SK-N-SH (cell line): Measurements from ENCODE around the gene AEBP2. TPM values are rescaled to one million over a fixed set of nuclear protein-coding genes. Genes with fewer than 3 reads are reported as not detected.
A peak's percentile ranks its signal among the peaks of the same experiment; 100 is the strongest.

Experiments
- CTCF ChIA-PET: fragments of 300-600, 350-600 bp; formaldehyde crosslinking; extraction: SDS; loops from one replicate; lab custom pipeline; 2021; lab: Yijun Ruan, JAX
- POLR2A ChIA-PET: fragments of 350-600 bp; sonication (Branson Sonifier 250); formaldehyde crosslinking; extraction: SDS; loops from one replicate; lab custom pipeline; 2020; ENCODE audit warnings: antibody characterized with exemption, inconsistent platforms; lab: Yijun Ruan, JAX
- DNase-seq: peaks from one replicate; pipeline ENCODE4 v3.0.0; 2012
- H2AFZ ChIP-seq: fragments of 200-600 bp; sonication (generic); 2 replicates; pipeline ENCODE4 v1.8.1; 2016; ENCODE audit warnings: antibody characterized with exemption, mild to moderate bottlenecking, low read depth
- H3F3A ChIP-seq: fragments of 200-600 bp; sonication (generic); replicated peaks from 2 replicates; pipeline ENCODE3; 2016; ENCODE audit warnings: antibody characterized with exemption, mild to moderate bottlenecking; ENCODE audit not compliant: insufficient read depth
- H3K27ac ChIP-seq, 2 experiments: fragments of 200-500 bp in 1 of 2; fragments of 200-600 bp in 1 of 2; sonication (Bioruptor generic) in 1 of 2; sonication (generic), shearing (Covaris generic) in 1 of 2; 2 replicates each; pipeline versions ENCODE4 v1.5.1 to v1.6.1; 2014 to 2016; ENCODE audit warnings: low read depth in 2 of 2, inconsistent platforms in 1 of 2, low read length in 1 of 2, mild to moderate bottlenecking in 1 of 2, mixed read lengths in 1 of 2
- H3K27me3 ChIP-seq: fragments of 200-600 bp; sonication (generic), shearing (Covaris generic); 2 replicates; pipeline ENCODE4 v1.6.1; 2016; ENCODE audit warnings: mixed run types; ENCODE audit not compliant: insufficient read depth
- H3K36me3 ChIP-seq, 2 experiments: fragments of 200-500 bp in 1 of 2; fragments of 200-600 bp in 1 of 2; sonication (Bioruptor generic) in 1 of 2; sonication (generic) in 1 of 2; replicated peaks in 1 of 2; 2 replicates each; pipeline versions ENCODE3 to v1.5.1; 2014 to 2016; ENCODE audit warnings: low read length in 1 of 2, mild to moderate bottlenecking in 1 of 2; ENCODE audit not compliant: insufficient read depth in 2 of 2, control insufficient read depth in 1 of 2
- H3K4me1 ChIP-seq, 2 experiments: fragments of 200-500 bp in 1 of 2; fragments of 200-600 bp in 1 of 2; sonication (Bioruptor generic) in 1 of 2; sonication (generic), shearing (Covaris generic) in 1 of 2; 2 replicates each; pipeline versions ENCODE4 v1.5.1 to v1.6.1; 2014 to 2016; ENCODE audit warnings: low read depth in 1 of 2, low read length in 1 of 2, mixed run types in 1 of 2; ENCODE audit not compliant: insufficient read depth in 2 of 2, control insufficient read depth in 1 of 2
- H3K4me2 ChIP-seq: fragments of 200-600 bp; sonication (generic), shearing (Covaris generic); 2 replicates; pipeline ENCODE4 v1.6.1; 2017; ENCODE audit warnings: mixed run types
- H3K4me3 ChIP-seq, 2 experiments: fragments of 200-500 bp in 1 of 2; fragments of 200-600 bp in 1 of 2; sonication (Bioruptor generic) in 1 of 2; sonication (generic), shearing (Covaris generic) in 1 of 2; 2 replicates each; pipeline versions ENCODE4 v1.5.1 to v1.8.1; 2014 to 2016; ENCODE audit warnings: low read depth in 2 of 2, inconsistent platforms in 1 of 2, low read length in 1 of 2, mild to moderate bottlenecking in 1 of 2, mixed read lengths in 1 of 2, moderate library complexity in 1 of 2
- H3K79me2 ChIP-seq: fragments of 200-600 bp; sonication (generic); 2 replicates; pipeline ENCODE4 v1.8.1; 2017; ENCODE audit warnings: mild to moderate bottlenecking; ENCODE audit not compliant: insufficient read depth
- H3K9ac ChIP-seq: fragments of 200-600 bp; sonication (generic); 2 replicates; pipeline ENCODE4 v1.6.1; 2017; ENCODE audit warnings: mixed run types
- H3K9me2 ChIP-seq: fragments of 200-600 bp; sonication (generic); 2 replicates; pipeline ENCODE4 v1.6.1; 2017; ENCODE audit warnings: mixed run types
- H3K9me3 ChIP-seq: fragments of 200-600 bp; sonication (generic); 2 replicates; pipeline ENCODE4 v1.6.1; 2017; ENCODE audit warnings: mixed run types, mild to moderate bottlenecking, moderate library complexity
- H4K20me1 ChIP-seq: fragments of 200-600 bp; sonication (generic); 2 replicates; pipeline ENCODE4 v1.6.1; 2017; ENCODE audit warnings: mild to moderate bottlenecking, mixed run types; ENCODE audit not compliant: insufficient read depth
- ELF1 ChIP-seq: IDR thresholded peaks from 2 replicates; pipeline ENCODE4 v1.4.0; 2012
- EZH2phosphoT487 ChIP-seq: fragments of 200-600 bp; sonication (generic); IDR thresholded peaks from 2 replicates; pipeline ENCODE4 v1.6.1; 2017; ENCODE audit warnings: low read depth, mixed run types, mild to moderate bottlenecking, antibody characterized with exemption, moderate library complexity, borderline replicate concordance
- FOXJ3 ChIP-seq: sonication (generic); formaldehyde crosslinking; IDR thresholded peaks from 2 replicates; pipeline ENCODE4 v1.5.1; 2020; ENCODE audit warnings: mild to moderate bottlenecking, missing genetic modification reagents
- FOXM1 ChIP-seq: IDR thresholded peaks from 2 replicates; pipeline ENCODE4 v1.4.0; 2012; ENCODE audit warnings: low read depth, mild to moderate bottlenecking
- GABPA ChIP-seq: IDR thresholded peaks from 2 replicates; pipeline ENCODE4 v1.4.0; 2012; ENCODE audit warnings: low read depth, mild to moderate bottlenecking
- GATA2 ChIP-seq: sonication (generic); formaldehyde crosslinking; IDR thresholded peaks from 2 replicates; pipeline ENCODE4 v1.5.0; 2020; ENCODE audit warnings: mild to moderate bottlenecking, missing genetic modification reagents
- JUND ChIP-seq: IDR thresholded peaks from 2 replicates; pipeline ENCODE4 v1.4.0; 2012
- MEF2A ChIP-seq: IDR thresholded peaks from 2 replicates; pipeline ENCODE4 v1.4.0; 2012; ENCODE audit warnings: low read depth, borderline replicate concordance
- NFIC ChIP-seq: IDR thresholded peaks from 2 replicates; pipeline ENCODE4 v1.4.0; 2012; ENCODE audit warnings: borderline replicate concordance
- NRF1 ChIP-seq: IDR thresholded peaks from 2 replicates; pipeline ENCODE4 v1.6.1; 2012; ENCODE audit warnings: low read depth, mild to moderate bottlenecking, low read length
- POLR2AphosphoS5 ChIP-seq: IDR thresholded peaks from 2 replicates; pipeline ENCODE4 v1.6.1; 2012; ENCODE audit warnings: low read depth, low read length
- RAD21 ChIP-seq: IDR thresholded peaks from 2 replicates; pipeline ENCODE4 v1.6.1; 2012; ENCODE audit warnings: mild to moderate bottlenecking, low read length
- RCOR1 ChIP-seq: fragments of 150-350 bp; IDR thresholded peaks from 2 replicates; pipeline ENCODE4 v1.6.1; 2017; ENCODE audit warnings: antibody characterized with exemption, low read length
- RFX5 ChIP-seq: IDR thresholded peaks from 2 replicates; pipeline ENCODE4 v1.6.1; 2012; ENCODE audit warnings: mild to moderate bottlenecking, improper control_type of control experiment, low read length
- SIN3A ChIP-seq: IDR thresholded peaks from 2 replicates; pipeline ENCODE4 v1.6.1; 2012; ENCODE audit warnings: low read depth, mild to moderate bottlenecking, low read length, moderate library complexity, borderline replicate concordance
- SMC3 ChIP-seq: IDR thresholded peaks from 2 replicates; pipeline ENCODE4 v1.6.1; 2012; ENCODE audit warnings: low read depth, low read length, improper control_type of control experiment
- TAF1 ChIP-seq: IDR thresholded peaks from 2 replicates; pipeline ENCODE4 v1.6.1; 2012; ENCODE audit warnings: low read depth, mild to moderate bottlenecking, low read length, moderate library complexity, borderline replicate concordance
- YY1 ChIP-seq: IDR thresholded peaks from 2 replicates; pipeline ENCODE4 v1.4.0; 2012; ENCODE audit warnings: low read depth, mild to moderate bottlenecking
- WGBS: methylation state at CpG from one replicate; pipeline ENCODE4 v1.1.6; 2017; ENCODE audit warnings: low lambda C conversion rate; 5-methylcytosine and 5-hydroxymethylcytosine counted together
- polyA plus RNA-seq, 3 experiments: library from polyadenylated mRNA; depleted of rRNA; stranded (reverse); fragments of >200 nt; gene quantifications; 2 replicates each; pipeline ENCODE4 v1.2.3, GENCODE V29; 2012
- TF ChIP-seq, protein P1 (sequence below): fragments of 150-350 bp; IDR thresholded peaks from 2 replicates; pipeline ENCODE4 v1.6.1; 2016; ENCODE audit warnings: mild to moderate bottlenecking, low read depth, low read length
- TF ChIP-seq, protein P2 (sequence below): IDR thresholded peaks from 2 replicates; pipeline ENCODE4; 2012
- TF ChIP-seq, protein P3 (sequence below): IDR thresholded peaks from 2 replicates; pipeline ENCODE4 v1.4.0; 2012; ENCODE audit warnings: low read depth, borderline replicate concordance
- TF ChIP-seq, protein P4 (sequence below): IDR thresholded peaks from 2 replicates; pipeline ENCODE4 v1.4.0; 2012; ENCODE audit warnings: low read depth, borderline replicate concordance

Gene AEBP2
- polyA plus RNA-seq, 1 of the 3 experiments (the other 2 are of a cell fraction): 10.4 TPM

DNA sequence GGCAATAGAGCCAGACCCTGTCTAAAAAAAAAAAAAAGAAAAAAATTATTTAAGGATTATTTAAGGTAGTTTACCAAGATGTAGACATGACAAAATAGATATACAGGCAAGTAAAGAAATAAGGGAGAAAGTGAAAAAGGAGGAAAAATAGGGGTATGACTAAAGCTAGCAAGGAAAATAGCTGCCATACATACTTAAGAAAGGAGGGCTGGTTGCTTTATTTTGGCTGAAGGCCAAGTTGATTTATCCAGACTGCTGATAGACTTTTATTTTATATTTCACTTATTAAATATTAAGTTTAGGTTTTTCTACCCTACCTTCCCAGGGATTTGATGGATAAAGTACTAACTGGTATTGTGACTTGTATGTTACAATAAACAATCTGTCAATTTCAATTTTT lies 8.3 kb upstream of the AEBP2 start:
- H4K20me1 ChIP-seq: no peaks in the 10 kb centered on the region
- no peak overlapping the region for H3K4me2 ChIP-seq
- ChIA-PET POLR2A (no interaction called here), CTCF (interaction anchor here (1.1 kb wide), 1 partner anchor 8 kb away, joined by 3 read pairs; no protein-coding TSS in a partner anchor)
- H3F3A ChIP-seq: peaks cover 20% of the 10 kb centered on the region
- H3K9me3 ChIP-seq: no peaks in the 10 kb centered on the region
- H3K4me1 ChIP-seq: peaks cover 3 to 16% of the 10 kb centered on the region in 2 experiments; a peak in 3 of 4 replicates
- H3K9me2 ChIP-seq: no peaks in the 10 kb centered on the region
- TF ChIP-seq, protein P1, sequence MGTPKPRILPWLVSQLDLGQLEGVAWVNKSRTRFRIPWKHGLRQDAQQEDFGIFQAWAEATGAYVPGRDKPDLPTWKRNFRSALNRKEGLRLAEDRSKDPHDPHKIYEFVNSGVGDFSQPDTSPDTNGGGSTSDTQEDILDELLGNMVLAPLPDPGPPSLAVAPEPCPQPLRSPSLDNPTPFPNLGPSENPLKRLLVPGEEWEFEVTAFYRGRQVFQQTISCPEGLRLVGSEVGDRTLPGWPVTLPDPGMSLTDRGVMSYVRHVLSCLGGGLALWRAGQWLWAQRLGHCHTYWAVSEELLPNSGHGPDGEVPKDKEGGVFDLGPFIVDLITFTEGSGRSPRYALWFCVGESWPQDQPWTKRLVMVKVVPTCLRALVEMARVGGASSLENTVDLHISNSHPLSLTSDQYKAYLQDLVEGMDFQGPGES: no peak
- peak; percentile 61 for TF ChIP-seq NFIC
- no peak for DNase-seq
- peak overlapping the region; percentile 71 for H3K9ac ChIP-seq
- no peaks in the 10 kb centered on the region for H3K36me3 ChIP-seq
- H2AFZ ChIP-seq: no peak overlapping the region
- no peaks in the 10 kb centered on the region for H3K27me3 ChIP-seq
- no peaks in the 10 kb centered on the region for H3K79me2 ChIP-seq
- H3K27ac ChIP-seq: peak overlapping the region; percentile 89 to 98; a peak in 3 of 4 replicates
- no peak overlapping the region for H3K4me3 ChIP-seq

DNA sequence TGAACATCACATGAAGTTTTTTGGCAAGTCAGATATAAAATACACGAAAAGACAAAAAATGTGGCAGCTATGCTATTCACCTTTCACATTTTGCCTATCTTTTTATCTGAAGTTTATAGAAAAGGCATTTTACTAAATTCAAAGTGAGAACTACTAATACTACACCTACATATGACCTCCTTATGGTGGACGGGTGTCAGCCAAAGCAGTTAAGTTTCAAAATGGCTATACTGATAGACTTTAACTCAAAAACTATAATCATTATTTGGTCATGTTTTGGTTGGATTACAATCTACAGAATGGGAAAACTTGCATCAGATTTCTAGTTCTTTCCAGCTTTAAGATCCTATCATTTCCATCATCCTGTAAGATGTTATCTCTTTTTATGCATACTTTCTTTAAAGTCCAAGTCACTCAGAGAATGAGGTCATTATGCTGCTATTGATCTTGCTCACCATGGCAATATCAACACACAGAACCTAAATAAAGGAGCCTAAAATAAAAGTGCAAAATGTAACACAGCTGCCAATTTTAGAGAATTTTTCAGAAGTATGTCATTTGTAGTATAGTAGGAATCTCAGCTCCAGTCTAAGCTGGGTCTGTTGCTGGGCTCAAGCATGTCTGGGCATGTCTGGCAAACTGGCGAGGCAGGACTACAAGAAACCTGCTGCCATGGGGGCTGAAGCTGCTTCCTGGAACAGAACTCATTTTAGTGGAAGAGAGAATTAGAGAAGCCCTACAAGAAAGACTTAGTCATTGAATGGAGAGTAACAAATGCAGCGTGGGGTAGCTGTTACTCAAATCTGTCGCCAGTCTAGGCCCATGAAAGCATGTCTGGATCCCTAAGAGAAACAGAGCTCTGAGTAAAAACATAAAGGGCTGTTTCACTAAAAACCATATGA lies 7.6 kb upstream of the AEBP2 start:
- peaks cover 3 to 16% of the 10 kb centered on the region in 2 experiments; a peak in 3 of 4 replicates for H3K4me1 ChIP-seq
- no peaks in the 10 kb centered on the region for H3K9me2 ChIP-seq
- H3K36me3 ChIP-seq: no peaks in the 10 kb centered on the region
- H3K27me3 ChIP-seq: no peaks in the 10 kb centered on the region
- ChIA-PET CTCF (interaction anchor here (1.1 to 1.2 kb wide), 2 partner anchors 9 to 249 kb away, joined by 3 read pairs; no protein-coding TSS in a partner anchor), POLR2A (no interaction called here)
- H3K4me2 ChIP-seq: peak overlapping the region; percentile 37; the same call in 1 of the 2 replicates
- H4K20me1 ChIP-seq: no peaks in the 10 kb centered on the region
- H3K27ac ChIP-seq: peak overlapping the region; percentile 89 to 98
- no peak overlapping the region for H3K4me3 ChIP-seq
- no peaks in the 10 kb centered on the region for H3K79me2 ChIP-seq
- H3K9ac ChIP-seq: peak overlapping the region; percentile 71
- WGBS: 58% methylated on average over 5 of the region's 5 CpGs
- peak overlapping the region; percentile 85 for H2AFZ ChIP-seq
- DNase-seq: no peak
- no peaks in the 10 kb centered on the region for H3K9me3 ChIP-seq
- H3F3A ChIP-seq: peaks cover 20% of the 10 kb centered on the region
- TF ChIP-seq SIN3A (no peak), GABPA (no peak), SMC3 (no peak), NRF1 (no peak), YY1 (no peak), JUND (peak; percentile 59; the same call in 1 of the 2 replicates), ELF1 (no peak), TAF1 (peak; percentile 7; the same call in 1 of the 2 replicates), MEF2A (peak; percentile 64; the same call in 1 of the 2 replicates), EZH2phosphoT487 (no peak), POLR2AphosphoS5 (no peak), GATA2 (CRISPR knock-in tag) (no peak), FOXM1 (no peak), RFX5 (no peak), RAD21 (no peak), NFIC (no peak), RCOR1 (no peak), FOXJ3 (CRISPR knock-in tag) (no peak)
- TF ChIP-seq, protein P2, sequence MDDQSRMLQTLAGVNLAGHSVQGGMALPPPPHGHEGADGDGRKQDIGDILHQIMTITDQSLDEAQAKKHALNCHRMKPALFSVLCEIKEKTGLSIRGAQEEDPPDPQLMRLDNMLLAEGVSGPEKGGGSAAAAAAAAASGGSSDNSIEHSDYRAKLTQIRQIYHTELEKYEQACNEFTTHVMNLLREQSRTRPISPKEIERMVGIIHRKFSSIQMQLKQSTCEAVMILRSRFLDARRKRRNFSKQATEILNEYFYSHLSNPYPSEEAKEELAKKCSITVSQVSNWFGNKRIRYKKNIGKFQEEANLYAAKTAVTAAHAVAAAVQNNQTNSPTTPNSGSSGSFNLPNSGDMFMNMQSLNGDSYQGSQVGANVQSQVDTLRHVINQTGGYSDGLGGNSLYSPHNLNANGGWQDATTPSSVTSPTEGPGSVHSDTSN: peak; percentile 80
- TF ChIP-seq, protein P3, sequence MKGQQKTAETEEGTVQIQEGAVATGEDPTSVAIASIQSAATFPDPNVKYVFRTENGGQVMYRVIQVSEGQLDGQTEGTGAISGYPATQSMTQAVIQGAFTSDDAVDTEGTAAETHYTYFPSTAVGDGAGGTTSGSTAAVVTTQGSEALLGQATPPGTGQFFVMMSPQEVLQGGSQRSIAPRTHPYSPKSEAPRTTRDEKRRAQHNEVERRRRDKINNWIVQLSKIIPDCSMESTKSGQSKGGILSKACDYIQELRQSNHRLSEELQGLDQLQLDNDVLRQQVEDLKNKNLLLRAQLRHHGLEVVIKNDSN: no peak
- TF ChIP-seq, protein P4, sequence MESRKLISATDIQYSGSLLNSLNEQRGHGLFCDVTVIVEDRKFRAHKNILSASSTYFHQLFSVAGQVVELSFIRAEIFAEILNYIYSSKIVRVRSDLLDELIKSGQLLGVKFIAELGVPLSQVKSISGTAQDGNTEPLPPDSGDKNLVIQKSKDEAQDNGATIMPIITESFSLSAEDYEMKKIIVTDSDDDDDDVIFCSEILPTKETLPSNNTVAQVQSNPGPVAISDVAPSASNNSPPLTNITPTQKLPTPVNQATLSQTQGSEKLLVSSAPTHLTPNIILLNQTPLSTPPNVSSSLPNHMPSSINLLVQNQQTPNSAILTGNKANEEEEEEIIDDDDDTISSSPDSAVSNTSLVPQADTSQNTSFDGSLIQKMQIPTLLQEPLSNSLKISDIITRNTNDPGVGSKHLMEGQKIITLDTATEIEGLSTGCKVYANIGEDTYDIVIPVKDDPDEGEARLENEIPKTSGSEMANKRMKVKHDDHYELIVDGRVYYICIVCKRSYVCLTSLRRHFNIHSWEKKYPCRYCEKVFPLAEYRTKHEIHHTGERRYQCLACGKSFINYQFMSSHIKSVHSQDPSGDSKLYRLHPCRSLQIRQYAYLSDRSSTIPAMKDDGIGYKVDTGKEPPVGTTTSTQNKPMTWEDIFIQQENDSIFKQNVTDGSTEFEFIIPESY: no peak
